Gastroesophageal sphincter (tissue), 4 donors: Measurements from ENCODE around the gene APOL3. TPM values are rescaled to one million over a fixed set of nuclear protein-coding genes. Genes with fewer than 3 reads are reported as not detected.

Source experiments
- ATAC-seq: fragments of 150-250 bp; one replicate; pipeline ENCODE4 v1.9.1; 2016; ENCODE audit warnings: mild to moderate bottlenecking, moderate library complexity
- H3K27ac ChIP-seq, 4 donors: fragments of 200-600 bp; sonication (generic) in 3 of 4; 1 replicate in 3 of 4; 2 replicates in 1 of 4; pipeline ENCODE4 v1.5.1; 2016 to 2019
- H3K27me3 ChIP-seq: fragments of 200-600 bp; sonication (generic); one replicate; pipeline ENCODE4 v1.5.1; 2019
- H3K36me3 ChIP-seq, 2 donors: fragments of 200-600 bp; sonication (generic); one replicate each; pipeline ENCODE4 v1.5.1; 2019; ENCODE audit warnings: control low read depth in 1 of 2
- H3K4me1 ChIP-seq, 3 donors: fragments of 200-600 bp; sonication (generic); 1 replicate in 2 of 3; 2 replicates in 1 of 3; pipeline ENCODE4 v1.5.1; 2016 to 2019; ENCODE audit warnings: control low read depth in 2 of 3
- H3K4me3 ChIP-seq, 2 donors: fragments of 200-600 bp; sonication (generic); one replicate each; pipeline ENCODE4 v1.5.1; 2019; ENCODE audit warnings: mild to moderate bottlenecking in 1 of 2, moderate library complexity in 1 of 2
- H3K9me3 ChIP-seq, 3 donors: fragments of 200-600 bp; sonication (generic); one replicate each; pipeline ENCODE4 v1.5.1; 2017 to 2019; ENCODE audit warnings: control low read depth in 2 of 3
- CTCF ChIP-seq, 4 experiments: fragments of 200-600 bp in 2 of 4; fragments of 450-650 bp in 2 of 4; sonication (generic) in 1 of 4; IDR thresholded peaks; one replicate each; pipeline ENCODE4 v1.5.1; 2017 to 2019; ENCODE audit warnings: antibody characterized with exemption in 4 of 4, mild to moderate bottlenecking in 2 of 4, moderate library complexity in 2 of 4
- EP300 ChIP-seq: sonication (generic); formaldehyde crosslinking; IDR thresholded peaks from one replicate; pipeline ENCODE4 v1.6.1; 2017; ENCODE audit warnings: antibody characterized with exemption, mild to moderate bottlenecking
- POLR2A ChIP-seq, 2 donors: fragments of 450-650 bp; IDR thresholded peaks; one replicate each; pipeline ENCODE4 v1.6.1; 2017; ENCODE audit warnings: antibody characterized with exemption in 2 of 2, mild to moderate bottlenecking in 2 of 2, moderate library complexity in 1 of 2
- POLR2AphosphoS5 ChIP-seq: sonication (generic); formaldehyde crosslinking; IDR thresholded peaks from one replicate; pipeline ENCODE4 v1.6.1; 2017; ENCODE audit warnings: antibody characterized with exemption
- WGBS, 2 donors: methylation state at CpG; one replicate each; pipeline ENCODE4 v1.1.5; 2018; ENCODE audit warnings: low coverage in 1 of 2; 5-methylcytosine and 5-hydroxymethylcytosine counted together
- total RNA-seq, 4 donors: library from RNA; depleted of rRNA; stranded (reverse); fragments of >200 nt; gene quantifications; one replicate each; pipeline ENCODE4 v1.1.0, GENCODE V29; 2016

Gene APOL3
- total RNA-seq, 4 donors from 2014 or later: 35.5 to 80.5 (median 41.6) TPM

DNA sequence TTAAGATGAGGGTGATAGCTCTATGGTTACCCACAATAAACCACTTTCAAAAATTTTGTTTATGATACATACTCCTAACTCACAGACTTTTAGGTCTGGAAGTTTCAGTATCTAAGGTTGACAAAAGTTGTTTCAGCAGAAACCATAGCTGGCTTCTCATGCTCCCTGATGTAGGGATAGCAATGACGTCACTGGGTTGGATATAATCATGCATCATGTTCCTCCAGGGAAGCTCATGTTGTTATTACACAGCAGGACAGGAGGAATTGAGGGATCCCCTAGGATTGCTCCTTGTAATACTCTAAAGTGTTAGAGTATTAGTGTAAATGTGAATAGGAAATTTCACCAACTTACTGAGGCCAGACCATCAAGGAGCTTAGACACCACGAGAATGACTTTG lies 23.6 kb downstream of the APOL3 start:
- Histone ChIP-seq H3K27ac (peak overlapping the region in 3 of 4 donors; percentile 45 to 56 (median 52)), H3K36me3 (peaks cover 0 to 22% of the 10 kb centered on the region in 2 donors), H3K27me3 (no peaks in the 10 kb centered on the region), H3K9me3 (no peaks in the 10 kb centered on the region), H3K4me3 (no peak overlapping the region), H3K4me1 (no peaks in the 10 kb centered on the region)
- TF ChIP-seq POLR2A (IDR thresholded peaks at IDR 0.05): no peak
- 67 to 70% methylated on average over 2 of the region's 2 CpGs for WGBS, 2 donors
- peak; percentile 67 for ATAC-seq

DNA sequence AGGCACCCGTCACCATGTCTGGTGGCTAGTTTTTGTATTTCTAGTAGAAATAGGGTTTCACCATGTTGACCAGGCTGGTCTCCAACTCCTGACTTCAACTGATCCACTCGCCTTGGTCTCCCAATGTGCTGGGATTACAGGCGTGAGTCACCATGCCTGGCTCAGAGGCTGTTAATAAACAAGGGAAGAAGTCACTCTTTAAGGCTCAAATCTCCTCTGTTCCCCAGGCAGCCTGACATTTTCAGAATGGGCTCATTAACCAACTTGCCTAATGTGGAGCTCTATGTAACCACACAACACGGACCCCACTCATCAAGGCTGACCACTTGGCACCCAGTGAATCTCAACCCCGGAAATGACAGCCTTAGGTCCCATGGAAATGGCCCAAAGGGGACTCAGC lies 24.1 kb downstream of the APOL3 start:
- Histone ChIP-seq H3K27me3 (no peaks in the 10 kb centered on the region), H3K27ac (peak overlapping the region in 3 of 4 donors; percentile 45 to 56 (median 52)), H3K36me3 (peaks cover 0 to 17% of the 10 kb centered on the region in 2 donors), H3K4me3 (no peak overlapping the region), H3K9me3 (no peaks in the 10 kb centered on the region), H3K4me1 (no peaks in the 10 kb centered on the region)
- TF ChIP-seq POLR2AphosphoS5 (peak; percentile 41), EP300 (no peak), CTCF (IDR thresholded peaks at IDR 0.05) (no peak)
- 36 to 100% methylated on average over 2 to 3 of the region's 5 CpGs for WGBS, 2 donors
- peak; percentile 79 for ATAC-seq

DNA sequence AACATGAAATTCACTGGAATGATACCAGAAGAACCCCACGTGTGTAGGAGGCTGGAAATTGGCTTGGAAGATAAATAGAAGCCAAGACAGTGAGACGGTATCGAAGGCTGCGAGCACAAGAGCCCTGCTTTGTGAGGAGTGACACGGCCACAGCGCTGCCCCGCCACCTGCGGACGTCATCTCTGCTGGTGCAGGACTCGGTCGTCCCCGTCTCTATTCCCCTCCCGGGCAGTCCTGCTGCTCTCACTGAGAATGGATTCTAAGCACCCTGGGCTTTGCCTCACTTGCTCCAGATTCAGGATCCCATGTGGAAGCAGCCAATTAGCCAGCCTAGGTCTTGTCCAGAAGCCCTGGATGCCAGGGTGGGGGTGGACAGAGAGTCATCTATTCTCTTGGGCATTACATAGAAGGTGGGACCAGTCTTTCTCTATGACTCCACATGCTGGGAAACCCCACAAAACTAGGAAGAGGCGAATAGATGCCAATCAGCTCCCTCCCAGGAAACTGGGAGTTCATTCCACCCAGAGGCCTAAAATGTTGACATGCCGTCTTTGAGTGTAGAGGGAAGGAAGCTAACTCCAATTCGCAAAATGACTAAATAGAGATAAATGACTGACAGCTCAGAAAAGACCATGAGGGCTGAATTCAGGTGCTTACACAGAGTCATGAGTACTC lies 25.1 kb downstream of the APOL3 start:
- peaks cover 0 to 7% of the 10 kb centered on the region in 2 donors for H3K36me3 ChIP-seq
- H3K4me3 ChIP-seq: no peak overlapping the region
- TF ChIP-seq POLR2A (IDR thresholded peaks at IDR 0.05) (no peak), EP300 (no peak), CTCF (IDR thresholded peaks at IDR 0.05) (no peak), POLR2AphosphoS5 (no peak)
- no peaks in the 10 kb centered on the region for H3K9me3 ChIP-seq
- no peak for ATAC-seq
- no peaks in the 10 kb centered on the region for H3K27me3 ChIP-seq
- H3K4me1 ChIP-seq: no peaks in the 10 kb centered on the region
- no peak overlapping the region for H3K27ac ChIP-seq
- 81 to 85% methylated on average over 9 to 14 of the region's 16 CpGs for WGBS, 2 donors

DNA sequence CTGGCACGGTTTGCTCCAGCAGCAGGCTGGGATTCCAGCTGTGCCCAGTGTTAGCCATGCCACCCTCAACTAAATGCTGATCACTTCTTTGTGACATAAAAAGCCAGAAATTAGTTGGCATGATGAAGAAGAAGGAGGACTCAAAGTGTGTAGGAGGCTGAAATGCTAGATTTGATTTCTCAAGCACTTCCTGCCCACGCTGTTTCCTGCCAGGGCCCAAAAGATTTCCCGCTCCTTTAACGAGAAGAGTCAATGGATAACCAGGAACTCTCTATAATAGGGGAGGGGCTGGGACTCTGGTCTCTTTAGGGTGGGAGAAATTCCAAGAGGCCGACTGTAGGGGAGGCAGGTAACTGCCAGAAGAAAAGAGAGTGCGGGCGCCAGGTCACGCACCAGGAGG lies 26.4 kb downstream of the APOL3 start:
- Histone ChIP-seq H3K4me1 (no peaks in the 10 kb centered on the region), H3K27me3 (no peaks in the 10 kb centered on the region), H3K4me3 (no peak overlapping the region), H3K9me3 (no peaks in the 10 kb centered on the region), H3K27ac (no peak overlapping the region), H3K36me3 (no peaks in the 10 kb centered on the region)
- ATAC-seq: no peak
- 78 to 80% methylated on average over 4 to 8 of the region's 8 CpGs for WGBS, 2 donors
- no peak for TF ChIP-seq POLR2AphosphoS5
- TF ChIP-seq POLR2A (IDR thresholded peaks at IDR 0.05): no peak
- no peak for TF ChIP-seq CTCF (IDR thresholded peaks at IDR 0.05)
- no peak for TF ChIP-seq EP300

- no peaks in the 10 kb centered on the region for H3K36me3 ChIP-seq
- no peaks in the 10 kb centered on the region for H3K4me1 ChIP-seq
- no peaks in the 10 kb centered on the region for H3K27me3 ChIP-seq
- TF ChIP-seq EP300 (no peak), POLR2A (IDR thresholded peaks at IDR 0.05) (no peak), POLR2AphosphoS5 (no peak), CTCF (IDR thresholded peaks at IDR 0.05) (no peak)
- no peaks in the 10 kb centered on the region for H3K9me3 ChIP-seq
- no peak for ATAC-seq
- WGBS, 2 donors: 70 to 85% methylated on average over 4 to 8 of the region's 10 CpGs
- H3K27ac ChIP-seq: no peak overlapping the region
- no peak overlapping the region for H3K4me3 ChIP-seq
Observed at GRCh38 chr22:36131907-36132306, 28.6 kb downstream of the APOL3 start.
